SHP77 treated with DMSO at 0.1 percent for 48 hours (cell line): ENCODE measurements around the gene LYRM4.

ENCODE experiments used
- DNase-seq: peaks from one replicate; lab custom pipeline; 2025; lab: John Stamatoyannopoulos, UW

LYRM4 gene

DNA sequence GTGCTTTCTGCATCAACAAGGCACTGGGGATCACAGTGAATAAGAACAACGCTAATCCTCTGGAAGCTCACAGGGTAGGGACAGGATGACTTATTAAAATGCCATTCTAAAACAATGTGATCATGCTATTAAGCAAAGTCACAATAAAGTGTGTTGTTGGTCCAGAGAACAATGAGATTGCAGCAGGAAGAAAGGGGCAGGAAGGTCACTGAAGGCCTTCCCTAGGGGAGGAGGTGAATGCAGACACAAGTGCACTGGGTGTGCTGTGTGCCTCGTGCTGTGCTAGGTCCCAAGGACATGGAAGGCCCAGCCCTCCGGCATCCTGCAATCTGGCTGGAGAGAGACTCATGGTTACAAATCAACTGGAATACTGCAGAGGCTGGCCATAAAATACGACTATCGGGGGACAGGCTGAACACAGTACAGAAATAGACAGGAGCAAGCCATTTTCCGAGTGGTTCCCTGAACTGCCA, 55.7 kb downstream of the LYRM4 start:
- DNase-seq = no peak

DNA sequence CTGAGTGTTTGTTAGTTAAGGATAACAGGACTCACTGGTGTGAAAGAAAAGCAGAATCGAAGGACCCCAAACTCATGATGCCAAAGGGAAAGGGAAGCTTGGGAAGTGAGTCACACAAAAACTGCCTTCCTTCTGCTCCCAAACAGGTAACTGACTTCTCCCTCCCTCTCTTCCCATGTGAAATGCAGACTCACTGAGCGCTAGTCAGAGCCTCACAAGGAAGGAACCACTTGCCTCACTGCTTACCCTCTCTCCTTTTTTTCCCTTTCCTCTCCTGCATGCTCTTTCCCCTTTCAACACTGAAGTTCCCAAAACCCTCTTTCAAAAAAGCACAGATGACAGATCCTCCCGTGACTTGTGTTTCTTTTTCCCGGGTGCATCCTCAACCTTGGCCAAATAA, 56.4 kb downstream of the LYRM4 start:
- DNase-seq = no peak

DNA sequence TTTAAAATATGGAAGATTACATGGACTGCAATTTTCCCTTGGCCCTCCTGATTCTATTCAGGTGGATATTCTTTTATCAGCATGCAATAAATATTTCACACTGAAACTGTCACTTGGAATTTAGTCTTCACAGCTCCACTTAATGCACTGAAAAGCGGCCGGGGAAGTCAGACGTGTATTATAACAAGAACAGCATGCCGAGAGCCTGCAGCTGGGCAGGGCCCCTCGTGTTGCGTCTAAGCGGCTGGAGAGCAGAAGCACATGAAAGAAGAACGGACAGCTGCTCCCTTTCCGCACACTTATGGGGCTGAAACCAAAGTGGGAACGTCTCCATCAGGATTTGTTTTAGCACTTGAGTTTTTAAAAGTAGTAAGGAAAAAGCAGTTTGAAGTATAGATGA, 57.2 kb downstream of the LYRM4 start:
- no peak for DNase-seq

DNA sequence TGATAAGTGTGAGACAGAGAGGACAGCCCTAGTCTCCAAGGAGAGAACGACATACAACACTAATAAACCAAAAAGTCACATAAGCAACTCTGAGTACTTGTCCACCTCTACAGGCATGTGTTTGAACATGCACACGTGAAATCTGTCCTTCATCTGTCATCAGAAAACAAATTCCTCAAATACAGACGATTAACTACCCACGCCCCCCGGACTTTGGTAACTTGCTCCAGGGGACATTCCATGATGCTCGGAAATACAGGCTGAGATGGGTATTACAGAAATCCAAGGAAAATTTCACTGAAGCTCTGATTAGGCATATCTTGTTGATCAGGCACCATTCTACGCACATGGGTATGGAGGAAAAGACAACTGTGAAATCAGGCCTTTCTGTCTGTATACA, 57.8 kb downstream of the LYRM4 start:
- no peak for DNase-seq

DNA sequence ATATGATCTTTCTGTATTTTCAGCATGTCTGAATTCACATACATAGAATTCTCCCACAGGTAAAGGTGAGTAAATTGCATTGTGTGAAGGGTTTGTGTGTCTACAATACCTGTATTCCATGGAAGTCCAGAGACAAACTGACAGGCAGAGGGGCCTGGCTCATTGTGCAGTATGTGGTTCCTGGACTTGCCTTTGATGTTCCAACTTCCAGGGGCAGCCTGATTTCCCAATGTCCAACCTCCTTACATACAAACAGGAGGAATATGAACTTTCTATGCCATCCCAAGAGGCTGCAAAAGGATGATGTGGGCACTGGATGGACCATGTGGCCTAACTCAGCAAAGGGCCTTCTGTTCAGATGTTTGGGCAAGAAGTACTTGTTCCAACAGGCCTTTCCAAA, 58.5 kb downstream of the LYRM4 start:
- DNase-seq = no peak

DNA sequence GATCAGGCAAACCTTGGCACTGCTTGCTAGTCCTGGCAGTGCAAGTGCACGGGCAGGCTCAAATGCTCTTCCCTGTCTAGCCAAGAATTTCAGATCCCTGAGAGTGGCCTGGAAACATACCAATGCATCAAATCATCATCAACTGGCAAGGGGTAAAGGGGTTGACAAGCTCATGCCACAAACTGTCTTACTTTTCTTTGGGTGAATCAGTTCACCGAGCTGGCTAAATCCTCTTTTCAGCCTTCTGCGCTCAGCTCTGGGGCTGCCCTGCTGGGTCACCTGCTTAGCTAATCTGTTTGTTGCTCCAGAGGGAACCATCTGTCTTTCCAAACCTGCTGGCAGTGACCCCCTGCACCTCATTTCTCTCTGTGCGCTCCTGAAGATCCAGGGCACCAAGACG, 59.5 kb downstream of the LYRM4 start:
- no peak for DNase-seq

DNA sequence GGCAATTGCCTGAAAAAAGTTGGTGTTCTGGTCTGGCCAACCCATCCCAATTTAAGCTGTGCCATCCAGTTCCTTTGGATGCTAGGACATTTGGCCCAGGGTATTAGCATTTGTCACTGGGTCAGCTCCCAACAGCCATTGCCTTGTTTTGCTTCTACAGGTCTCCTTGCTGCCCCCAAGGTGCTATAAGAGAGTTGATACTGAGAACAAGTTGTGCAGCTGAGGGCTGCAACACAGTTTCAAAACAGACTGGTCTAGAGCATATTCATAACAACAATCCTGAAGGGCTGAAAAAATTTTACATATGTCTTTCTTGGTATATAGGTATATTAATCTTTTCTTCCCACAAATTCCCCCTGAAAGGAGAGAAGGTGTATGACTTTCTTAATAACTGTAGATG, 61.0 kb downstream of the LYRM4 start:
- no peak for DNase-seq

DNA sequence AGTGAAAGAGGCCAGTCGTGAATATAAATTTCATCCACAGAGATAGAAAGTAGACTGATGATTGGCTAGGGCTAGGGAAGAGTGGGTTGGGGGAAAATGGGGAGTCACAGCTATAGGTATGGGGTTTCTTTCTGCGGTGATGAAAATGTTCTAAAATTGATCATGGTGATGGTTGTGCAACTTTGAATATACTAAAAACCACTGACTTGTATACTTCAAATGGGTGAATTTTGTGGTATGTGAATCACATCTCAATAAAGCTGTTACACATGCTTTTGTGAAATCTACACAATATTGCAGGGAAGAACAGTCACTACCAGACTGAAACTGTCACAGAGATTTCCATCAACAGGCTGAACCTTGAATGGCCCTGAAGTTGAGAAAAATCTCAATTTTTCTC, 61.5 kb downstream of the LYRM4 start:
- no peak for DNase-seq

DNA sequence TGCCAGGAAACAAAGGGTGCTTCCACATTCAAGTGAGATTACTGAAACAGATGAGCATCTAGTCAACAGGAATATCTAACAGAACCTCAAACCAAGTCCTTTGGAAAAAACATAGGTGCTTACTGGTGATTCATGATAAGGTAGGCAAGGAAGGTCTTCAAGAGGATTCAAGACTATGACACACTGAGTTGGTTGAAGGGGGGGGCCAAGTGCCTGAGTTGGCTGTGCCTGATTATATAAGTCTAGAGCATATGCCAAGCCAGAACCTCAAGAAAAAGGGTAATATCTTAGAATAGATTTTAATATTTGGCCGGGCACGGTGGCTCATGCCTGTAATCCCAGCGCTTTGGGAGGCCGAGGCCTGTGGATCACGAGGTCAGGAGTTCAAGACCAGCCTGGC, 63.7 kb downstream of the LYRM4 start:
- DNase-seq = no peak

DNA sequence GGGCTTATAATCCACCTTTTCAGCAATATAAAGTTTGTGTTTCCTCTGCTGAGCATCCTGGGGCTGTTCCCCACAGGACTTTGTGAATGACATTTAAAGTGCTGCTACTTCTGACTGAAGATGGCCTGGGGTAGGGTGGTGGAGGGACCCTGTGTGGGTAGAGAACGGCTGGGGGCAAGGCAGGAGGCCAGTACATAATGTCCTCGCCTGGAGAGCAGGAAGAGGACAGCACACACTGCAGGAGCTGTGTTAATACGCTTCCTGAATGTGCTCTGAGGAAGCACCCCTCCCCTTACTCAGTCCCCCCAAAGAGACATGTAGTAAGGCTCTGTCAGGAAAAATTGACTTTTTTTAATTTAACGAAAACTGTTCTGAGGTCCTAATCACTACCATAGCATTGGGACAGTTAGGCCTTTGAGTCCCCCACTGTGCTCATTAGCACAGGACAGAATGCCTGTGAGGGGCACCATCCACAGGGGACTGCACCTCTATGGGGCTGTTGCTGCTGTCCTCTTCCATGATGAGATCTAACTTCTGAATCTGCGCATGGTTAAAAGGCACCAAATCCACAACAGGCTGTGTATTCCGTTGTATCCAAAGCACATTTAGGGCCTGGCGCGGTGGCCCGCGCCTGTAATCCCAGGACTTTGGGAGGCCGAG, 68.5 kb downstream of the LYRM4 start:
- no peak for DNase-seq

DNA sequence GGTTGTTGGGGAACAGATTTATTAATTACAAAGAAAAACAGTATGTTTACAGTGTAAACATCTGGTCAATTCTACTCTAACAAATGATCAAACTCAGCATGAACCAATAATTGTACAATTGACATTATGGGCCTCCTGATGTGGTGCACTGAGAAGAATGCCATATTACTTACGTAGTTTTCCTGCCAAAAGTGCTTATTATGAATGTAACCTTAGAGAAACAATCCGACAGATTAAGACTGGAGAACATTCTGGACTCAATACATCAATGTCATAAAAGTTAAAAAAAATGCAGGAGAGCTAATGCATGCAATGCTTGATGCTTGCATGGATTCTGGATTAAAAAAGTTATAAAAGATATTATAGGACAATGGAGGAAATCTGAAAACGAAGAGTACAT, 69.0 kb downstream of the LYRM4 start:
- DNase-seq = no peak

DNA sequence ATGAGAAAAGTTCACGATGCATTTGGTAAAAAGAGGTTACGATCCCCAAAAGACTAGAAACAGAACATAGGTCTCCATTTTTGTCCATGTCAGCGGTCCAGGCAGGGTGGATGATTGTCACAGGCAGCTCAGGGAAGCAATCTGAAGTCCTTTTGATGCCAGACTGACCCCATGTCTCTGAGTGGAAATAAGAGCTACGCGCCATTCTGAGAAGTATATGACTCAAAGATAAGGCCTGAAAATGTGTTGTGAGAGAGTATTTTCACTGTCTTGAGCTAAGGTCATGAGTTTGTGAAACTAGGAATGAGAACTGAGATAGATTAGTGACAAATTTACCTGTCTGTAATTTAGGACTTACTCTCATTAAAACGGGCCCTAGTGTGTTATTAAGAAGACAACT, 69.5 kb downstream of the LYRM4 start:
- no peak for DNase-seq

DNA sequence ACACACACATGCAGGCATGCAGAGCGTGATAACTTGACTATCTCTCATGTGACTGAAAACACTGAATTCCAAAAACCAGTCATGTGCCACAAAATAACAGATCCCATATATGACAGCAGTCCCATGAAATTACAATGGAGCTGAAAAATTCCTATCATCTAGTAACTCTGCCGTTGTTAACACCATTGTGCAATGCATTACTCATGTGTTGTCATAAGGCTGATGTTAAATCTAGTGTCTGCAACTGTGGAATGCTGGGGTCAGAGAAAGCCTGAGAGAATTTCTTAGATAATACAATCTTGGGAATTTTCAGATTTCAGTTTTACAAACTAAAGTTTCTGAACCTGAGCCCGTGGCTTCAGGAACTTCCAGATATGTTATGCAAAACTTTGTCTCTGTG, 70.2 kb downstream of the LYRM4 start:
- no peak for DNase-seq

DNA sequence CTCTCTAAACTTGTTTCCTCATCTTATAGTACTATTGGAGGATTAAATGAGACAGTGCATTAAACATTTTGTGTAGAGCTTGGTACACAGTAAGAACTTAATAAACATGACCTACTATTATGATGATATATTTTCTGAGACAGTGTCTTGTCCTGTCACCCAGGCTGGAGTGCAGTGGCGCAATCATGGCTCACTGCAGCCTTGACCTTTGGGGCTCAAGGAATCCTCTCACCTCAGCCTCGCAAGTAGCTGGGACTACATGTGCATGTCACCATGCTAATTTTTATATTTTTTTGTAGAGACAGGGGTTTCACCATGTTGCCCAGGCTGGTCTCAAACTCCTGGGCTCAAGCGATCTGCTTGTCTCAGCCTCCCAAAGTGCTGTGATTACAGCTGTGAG, 72.1 kb downstream of the LYRM4 start:
- DNase-seq = no peak

DNA sequence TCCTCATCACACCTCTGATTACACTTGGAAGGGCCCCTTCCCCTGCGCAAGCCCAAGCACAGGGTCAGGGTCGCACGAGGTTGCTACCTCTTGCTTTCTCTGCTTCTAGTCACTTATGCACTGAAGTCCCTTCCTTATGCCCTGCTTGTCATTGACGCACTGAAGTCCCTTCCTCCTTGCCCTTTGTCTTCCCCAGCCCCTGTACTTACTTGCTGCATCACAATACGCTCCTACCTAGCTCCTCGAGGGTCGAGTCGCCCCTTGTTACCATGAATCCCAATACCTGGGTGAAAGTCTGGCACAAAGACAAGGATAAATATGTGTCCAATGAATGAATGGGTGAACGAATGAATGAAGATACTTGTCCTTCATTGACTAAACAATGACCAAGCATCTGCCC, 75.9 kb downstream of the LYRM4 start:
- DNase-seq = no peak

DNA sequence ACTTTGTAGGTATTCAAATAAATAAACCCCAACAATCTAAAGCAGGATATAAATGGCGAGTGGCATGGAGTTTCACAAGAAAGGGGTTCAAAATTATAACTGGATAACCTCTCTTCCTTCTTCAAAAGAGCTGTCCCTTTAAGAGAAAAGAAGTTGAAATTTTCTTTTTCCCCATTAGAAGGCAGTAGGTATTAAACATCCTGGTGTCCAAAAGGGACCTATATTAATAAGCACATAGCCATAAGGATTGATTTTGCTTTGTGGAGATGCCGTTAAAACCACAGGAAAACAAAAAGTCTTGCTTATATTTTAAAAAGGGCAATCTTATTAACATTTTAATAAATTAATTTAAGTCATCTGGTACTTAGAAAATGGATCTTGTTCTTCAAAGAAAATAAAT, 76.5 kb downstream of the LYRM4 start:
- no peak for DNase-seq

DNA sequence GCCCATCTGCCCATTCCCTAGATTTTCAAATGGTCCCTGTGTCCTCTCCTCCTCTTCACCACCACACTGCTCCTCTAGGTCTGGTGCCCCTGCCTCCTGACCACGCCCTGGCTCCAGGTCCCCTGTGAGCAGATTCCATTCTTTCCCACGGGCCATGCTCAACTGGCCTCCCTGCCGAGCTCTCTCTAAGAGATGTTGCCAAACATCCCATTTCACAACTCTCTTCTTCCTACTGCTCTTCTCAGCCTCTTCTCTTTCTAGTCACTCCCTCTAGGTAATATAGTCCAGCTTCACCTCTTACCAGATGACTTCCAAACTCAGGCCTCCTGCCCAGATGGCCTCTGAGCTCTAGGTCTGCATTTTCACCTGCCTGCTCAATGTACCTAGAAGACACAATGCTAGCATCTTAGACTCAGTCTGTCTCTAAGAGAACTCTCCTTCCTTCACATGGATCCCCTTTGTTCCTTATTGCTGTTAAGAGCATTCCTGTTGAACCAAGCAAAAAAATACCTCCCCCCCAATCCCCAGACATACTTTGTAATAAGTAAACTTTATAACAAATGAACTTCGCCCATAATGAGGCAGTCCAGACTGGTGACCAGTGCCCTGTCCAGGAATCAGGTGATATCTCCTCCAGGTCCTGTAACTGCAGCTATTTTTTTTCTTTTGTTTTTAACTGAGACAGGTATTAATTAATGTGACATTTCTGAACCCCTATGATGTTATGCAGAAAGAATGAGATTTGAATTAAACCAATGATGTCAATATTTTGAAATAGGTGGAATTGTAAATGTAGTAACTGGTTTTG, 79.0 kb downstream of the LYRM4 start:
- no peak for DNase-seq

DNA sequence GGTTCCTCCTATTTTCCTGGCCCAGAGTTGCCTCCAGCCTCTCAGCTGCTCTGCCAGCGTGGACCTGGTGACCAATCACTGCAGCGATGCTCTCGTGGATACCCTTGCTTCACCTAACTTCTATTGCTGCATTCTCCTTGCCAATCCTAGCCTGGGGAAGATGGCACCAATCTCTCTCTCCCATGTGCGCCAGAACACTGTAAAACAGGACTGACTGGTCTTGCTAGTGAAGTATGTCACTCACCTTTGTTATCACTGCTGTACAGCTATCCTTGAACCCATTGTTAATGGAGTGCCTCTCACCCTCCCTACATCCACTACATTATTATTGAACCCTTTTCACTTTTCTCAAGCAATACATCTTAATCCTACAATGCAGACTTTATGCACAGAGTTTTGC, 80.1 kb downstream of the LYRM4 start:
- DNase-seq = no peak

DNA sequence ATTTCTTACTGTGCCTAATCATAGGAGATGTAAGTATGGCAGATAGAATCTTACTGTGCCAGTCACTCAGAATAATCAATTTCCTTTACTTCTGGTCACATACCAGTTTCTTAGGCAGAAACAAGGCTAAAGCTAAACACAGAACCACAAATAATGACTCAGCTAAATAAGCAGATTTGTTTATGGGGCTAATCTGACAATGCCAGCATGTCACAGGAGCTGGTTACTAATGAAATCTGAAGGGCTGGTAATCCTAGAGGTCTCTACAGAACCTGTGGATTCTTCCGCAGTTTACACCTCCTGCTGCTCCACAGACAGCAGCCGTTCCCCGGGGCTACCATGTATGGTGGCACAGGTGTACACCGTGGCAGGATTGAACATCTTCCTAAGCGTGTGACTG, 80.8 kb downstream of the LYRM4 start:
- DNase-seq = no peak

DNA sequence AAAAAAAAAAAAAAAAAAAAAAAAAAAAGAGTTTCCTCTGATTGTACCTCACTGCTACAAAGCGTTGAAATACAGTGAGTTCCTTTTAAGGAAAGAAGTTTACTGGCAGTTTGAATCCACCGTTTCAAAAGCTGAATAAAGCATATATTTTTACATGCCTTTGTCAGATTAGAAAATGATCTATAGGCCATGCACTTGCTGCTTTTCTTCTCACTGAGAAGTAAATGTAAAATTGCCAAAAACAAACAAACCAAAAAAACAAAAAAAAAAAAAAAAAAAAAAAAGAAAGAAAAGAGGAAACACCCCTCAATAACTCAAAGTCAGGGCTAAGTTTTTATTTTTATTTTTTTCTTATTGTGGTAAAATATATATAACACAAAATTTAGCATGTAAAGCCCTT, 81.9 kb downstream of the LYRM4 start:
- DNase-seq = no peak

DNA sequence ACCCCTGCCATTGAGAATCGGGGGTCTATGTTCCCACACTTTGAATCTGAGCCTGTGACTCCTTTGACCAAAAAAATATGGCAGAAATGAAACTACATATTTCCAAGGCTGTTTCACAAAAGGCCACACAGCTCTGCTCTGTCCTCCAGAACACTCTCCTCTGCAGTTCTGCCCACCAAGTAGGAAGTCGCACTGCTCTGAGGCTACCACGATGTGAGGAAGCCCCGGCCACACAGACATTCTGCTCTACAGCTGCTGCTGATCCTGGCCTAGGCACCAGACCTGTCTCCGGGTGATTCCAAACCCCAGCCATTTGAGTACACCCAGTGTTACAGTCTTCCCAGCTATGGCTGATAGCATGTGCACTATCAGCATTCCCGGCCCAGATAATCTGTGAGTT, 85.1 kb downstream of the LYRM4 start:
- no peak for DNase-seq

DNA sequence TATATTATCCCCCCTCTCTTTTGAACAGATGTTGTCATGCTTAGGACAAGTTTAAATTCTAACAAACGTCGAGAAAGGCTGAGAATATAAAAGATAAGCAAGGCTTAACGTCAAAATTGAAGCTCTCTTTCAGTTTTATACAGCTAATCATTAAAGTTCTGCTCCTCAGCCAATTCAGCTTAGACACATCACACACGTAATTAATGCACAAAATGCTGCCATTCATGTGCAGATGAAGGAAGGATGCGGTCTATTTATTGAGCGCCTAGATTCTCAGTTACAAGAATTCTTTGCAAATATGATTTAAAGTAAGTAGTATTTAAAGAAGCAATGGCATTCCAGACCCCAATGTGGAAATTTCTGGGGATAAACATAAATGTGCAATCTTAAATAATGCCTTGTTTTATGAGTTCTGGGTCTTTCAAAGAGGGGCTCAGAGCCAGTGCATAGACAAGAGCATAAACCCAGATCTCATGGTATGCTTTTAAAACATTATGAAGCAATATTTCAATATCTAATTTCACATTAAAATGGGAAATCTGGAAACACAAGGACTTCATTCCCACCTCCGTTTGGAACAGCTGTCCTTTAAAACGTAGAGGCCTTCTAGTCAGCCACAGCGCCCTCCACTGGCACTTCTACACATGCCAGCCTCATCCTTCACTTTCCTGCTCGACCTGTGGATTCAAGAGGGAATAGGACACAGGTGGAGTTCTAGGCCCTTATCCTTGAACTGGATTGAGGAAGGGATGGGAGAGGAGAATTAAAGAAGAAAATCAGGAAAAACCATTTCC, 85.8 kb downstream of the LYRM4 start:
- DNase-seq = no peak

DNA sequence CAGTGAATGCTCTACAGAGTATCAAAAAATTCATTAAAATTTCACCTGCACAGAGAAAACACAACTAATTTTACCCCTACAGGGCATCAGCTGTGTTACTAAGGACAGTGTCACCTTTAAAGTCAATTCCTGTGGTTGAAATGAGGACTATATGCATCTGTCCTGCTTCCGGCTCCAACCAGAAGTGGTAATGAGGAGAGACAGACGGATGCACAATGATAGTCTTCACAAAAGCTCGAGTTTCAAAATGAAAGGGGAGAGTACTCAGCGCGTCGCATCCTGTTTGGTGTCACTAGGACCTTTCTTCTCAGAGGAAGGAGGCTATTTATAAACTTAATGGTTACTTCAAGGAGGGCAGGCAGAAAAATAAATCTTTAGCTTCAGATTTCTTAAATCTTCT, 86.5 kb downstream of the LYRM4 start:
- no peak for DNase-seq
